ENCODE results near the gene GLT1D1.

- no peak for TF ChIP-seq EP300 (IDR thresholded peaks at IDR 0.05; ENCODE audit: borderline replicate concordance)
- TF ChIP-seq RAD21 (IDR thresholded peaks at IDR 0.05; ENCODE audit: low read depth): no peak
- TF ChIP-seq NFIC (IDR thresholded peaks at IDR 0.05): no peak
- TF ChIP-seq ZBTB7A (IDR thresholded peaks at IDR 0.05; ENCODE audit: low read depth): no peak
- TF ChIP-seq TAF1 (IDR thresholded peaks at IDR 0.05; ENCODE audit: low read depth): no peak
- TF ChIP-seq FOXM1 (IDR thresholded peaks at IDR 0.05; ENCODE audit: borderline replicate concordance, low read depth): no peak
- no peak for TF ChIP-seq TEAD4 (IDR thresholded peaks at IDR 0.05)
- TF ChIP-seq CREB1 (IDR thresholded peaks at IDR 0.05; ENCODE audit: low read depth): no peak
- no peak for TF ChIP-seq REST (IDR thresholded peaks at IDR 0.05; ENCODE audit: low read depth)
- TF ChIP-seq TCF12 (IDR thresholded peaks at IDR 0.05; ENCODE audit: low read depth): no peak
- no peak for TF ChIP-seq CEBPB (IDR thresholded peaks at IDR 0.05)
- no peak for TF ChIP-seq EGR1 (IDR thresholded peaks at IDR 0.05)
Observed at GRCh38 chr12:128981971-128982533, 128.8 kb downstream of the GLT1D1 start.
